Measurements from ENCODE around the gene TRPM4.
"Not testable (repeated sequence)": the region's sequence is repeated elsewhere in the genome, so short reads cannot be mapped to it uniquely, and the experiment has no call there.

Gene TRPM4

GRCh38 chr19:49120868-49121267 is 36.7 kb upstream of the TRPM4 start:
- no peak for TF ChIP-seq CTCF (conservative IDR thresholded peaks at IDR 0.05)
- no peak overlapping the region for H3K27ac ChIP-seq

GRCh38 chr19:49121841-49122240 is 35.8 kb upstream of the TRPM4 start:
- not testable (repeated sequence) for H3K27ac ChIP-seq

GRCh38 chr19:49123285-49123684 is 34.3 kb upstream of the TRPM4 start:
- H3K27ac ChIP-seq: not testable (repeated sequence)

- H3K27ac ChIP-seq: peak overlapping the region; percentile 79
- no peak for TF ChIP-seq CTCF (conservative IDR thresholded peaks at IDR 0.05)
These were observed 32.4 kb upstream of the TRPM4 start for GRCh38 chr19:49125025-49125731.

GRCh38 chr19:49126575-49126974 is 31.0 kb upstream of the TRPM4 start:
- no peak for TF ChIP-seq CTCF (conservative IDR thresholded peaks at IDR 0.05)
- no peak overlapping the region; the same call in 1 of the 2 replicates for H3K27ac ChIP-seq

- H3K27ac ChIP-seq: peak overlapping the region; percentile 66
These were observed 30.4 kb upstream of the TRPM4 start for GRCh38 chr19:49127225-49127624.

GRCh38 chr19:49127674-49128544 is 29.7 kb upstream of the TRPM4 start:
- peak overlapping the region; percentile 66 for H3K27ac ChIP-seq
- peak; percentile 22; the same call in 1 of the 2 replicates for TF ChIP-seq CTCF (conservative IDR thresholded peaks at IDR 0.05)

- no peak for TF ChIP-seq CTCF (conservative IDR thresholded peaks at IDR 0.05)
- H3K27ac ChIP-seq: peak overlapping the region; percentile 40
These were observed 28.9 kb upstream of the TRPM4 start for GRCh38 chr19:49128545-49129237.

- no peak for TF ChIP-seq CTCF (conservative IDR thresholded peaks at IDR 0.05)
- H3K27ac ChIP-seq: no peak overlapping the region
These were observed 28.4 kb upstream of the TRPM4 start for GRCh38 chr19:49129238-49129583.

Measured in VCaP (cell line).